H1 (cell line): Measurements from ENCODE around the gene GPR176. TPM values are rescaled to one million over a fixed set of nuclear protein-coding genes. Genes with fewer than 3 reads are reported as not detected.

Source experiments
- CTCF ChIA-PET: fragments of 300-600 bp; sonication (Branson Sonifier 250); formaldehyde crosslinking; loops from one replicate; lab custom pipeline; 2021; ENCODE audit not compliant: partially characterized antibody; lab: Charles Lee
- POLR2A ChIA-PET: fragments of 300-600 bp; sonication (Branson Sonifier 250); formaldehyde crosslinking; loops from one replicate; lab custom pipeline; 2021; ENCODE audit warnings: inconsistent platforms; ENCODE audit not compliant: partially characterized antibody; lab: Charles Lee
- DNase-seq, 2 experiments: peaks; one replicate each; pipeline versions ENCODE4 v3.0.0 to v3.0.0-alpha.2; 2010 to 2022; ENCODE audit warnings: low spot score in 2 of 2, low read depth in 1 of 2, mixed read lengths in 1 of 2
- FAIRE-seq: peaks from 2 replicates; lab custom pipeline; 2011; peaks lifted over from hg19 to GRCh38; lab: Jason Lieb, UNC
- H2AFZ ChIP-seq: 2 replicates; pipeline ENCODE4 v1.8.1; 2012; ENCODE audit warnings: low read length, inconsistent platforms
- H2AK5ac ChIP-seq: 2 replicates; pipeline ENCODE4 v1.6.1; 2013; ENCODE audit warnings: low read depth, low read length
- H2BK120ac ChIP-seq: replicated peaks from 2 replicates; pipeline ENCODE3; 2013; ENCODE audit warnings: low read depth, low read length, inconsistent platforms
- H2BK12ac ChIP-seq: 2 replicates; pipeline ENCODE4 v1.6.1; 2013; ENCODE audit warnings: low read depth, low read length
- H2BK15ac ChIP-seq: 2 replicates; pipeline ENCODE4 v1.6.1; 2013; ENCODE audit warnings: low read length
- H2BK20ac ChIP-seq: 2 replicates; pipeline ENCODE4 v1.6.1; 2013; ENCODE audit warnings: low read length
- H2BK5ac ChIP-seq: 2 replicates; pipeline ENCODE4 v1.6.1; 2013; ENCODE audit warnings: low read depth, low read length
- H3K14ac ChIP-seq: 2 replicates; pipeline ENCODE4 v1.6.1; 2013; ENCODE audit warnings: inconsistent platforms; ENCODE audit not compliant: insufficient read length
- H3K18ac ChIP-seq: 2 replicates; pipeline ENCODE4 v1.6.1; 2013; ENCODE audit warnings: low read length; ENCODE audit errors: extremely low read depth
- H3K23ac ChIP-seq: 2 replicates; pipeline ENCODE4 v1.6.1; 2013; ENCODE audit warnings: inconsistent platforms; ENCODE audit not compliant: insufficient read length
- H3K23me2 ChIP-seq: 2 replicates; pipeline ENCODE4 v1.6.1; 2013; ENCODE audit warnings: low read depth, low read length
- H3K27ac ChIP-seq: 2 replicates; pipeline ENCODE4 v1.6.1; 2011; ENCODE audit warnings: low read depth, low read length, inconsistent platforms
- H3K27me3 ChIP-seq, 4 experiments: replicated peaks in 1 of 4; 1 replicate in 1 of 4; 2 replicates in 3 of 4; pipeline versions ENCODE4 v1.6.1 to v1.8.1; 2011 to 2013; ENCODE audit warnings: low read length in 3 of 4, mild to moderate bottlenecking in 3 of 4, inconsistent platforms in 2 of 4, mixed read lengths in 2 of 4, moderate library complexity in 1 of 4; ENCODE audit not compliant: control insufficient read depth in 3 of 4, insufficient read depth in 3 of 4; ENCODE audit errors: extremely low read depth in 1 of 4
- H3K36me3 ChIP-seq, 4 experiments: 2 replicates each; pipeline versions ENCODE4 v1.6.1 to v1.8.1; 2011 to 2013; ENCODE audit warnings: mild to moderate bottlenecking in 4 of 4, low read length in 3 of 4, moderate library complexity in 2 of 4, control low read depth in 1 of 4, inconsistent platforms in 1 of 4; ENCODE audit not compliant: insufficient read depth in 4 of 4, control insufficient read depth in 2 of 4
- H3K4ac ChIP-seq: replicated peaks from 2 replicates; pipeline ENCODE3; 2013; ENCODE audit warnings: low read length, low read depth, mixed read lengths, inconsistent platforms; ENCODE audit not compliant: insufficient read length
- H3K4me1 ChIP-seq, 4 experiments: replicated peaks in 1 of 4; 1 replicate in 1 of 4; 2 replicates in 3 of 4; pipeline versions ENCODE4 v1.6.1 to v1.8.1; 2011 to 2013; ENCODE audit warnings: low read length in 3 of 4, inconsistent platforms in 2 of 4, mixed read lengths in 1 of 4; ENCODE audit not compliant: insufficient read depth in 4 of 4, control insufficient read depth in 3 of 4
- H3K4me2 ChIP-seq, 2 experiments: 2 replicates each; pipeline versions ENCODE4 v1.6.1 to v1.8.1; 2011 to 2013; ENCODE audit warnings: low read depth in 2 of 2, low read length in 2 of 2, control low read depth in 1 of 2, inconsistent platforms in 1 of 2, mild to moderate bottlenecking in 1 of 2; ENCODE audit not compliant: insufficient read depth in 1 of 2
- H3K4me3 ChIP-seq, 4 experiments: fragments of 200-600, 300-600 bp in 1 of 4; sonication (generic), shearing (Covaris generic), sonication (Bioruptor Twin) in 1 of 4; 2 replicates each; pipeline versions ENCODE4 v1.5.1 to v1.8.1; 2011 to 2016; ENCODE audit warnings: low read length in 4 of 4, low read depth in 3 of 4, control low read depth in 2 of 4, inconsistent platforms in 2 of 4, mild to moderate bottlenecking in 2 of 4, mixed read lengths in 1 of 4, moderate library complexity in 1 of 4; ENCODE audit not compliant: insufficient read depth in 2 of 4; ENCODE audit errors: extremely low read depth in 1 of 4
- H3K56ac ChIP-seq: replicated peaks from 2 replicates; pipeline ENCODE3; 2013; ENCODE audit warnings: low read depth, mild to moderate bottlenecking, mixed read lengths, low read length, inconsistent platforms; ENCODE audit not compliant: insufficient read length
- H3K79me1 ChIP-seq: 2 replicates; pipeline ENCODE4 v1.6.1; 2013; ENCODE audit warnings: low read depth, low read length, control low read depth
- H3K79me2 ChIP-seq, 2 experiments: 2 replicates each; pipeline versions ENCODE4 v1.6.1 to v1.8.1; 2012 to 2013; ENCODE audit warnings: low read length in 2 of 2, mild to moderate bottlenecking in 2 of 2, inconsistent platforms in 1 of 2; ENCODE audit not compliant: insufficient read depth in 2 of 2, control insufficient read depth in 1 of 2
- H3K9ac ChIP-seq, 4 experiments: replicated peaks in 1 of 4; 1 replicate in 1 of 4; 2 replicates in 3 of 4; pipeline versions ENCODE4 v1.6.1 to v1.8.1; 2011 to 2013; ENCODE audit warnings: low read depth in 3 of 4, low read length in 3 of 4, control low read depth in 2 of 4, mild to moderate bottlenecking in 2 of 4, moderate library complexity in 2 of 4, inconsistent platforms in 1 of 4; ENCODE audit errors: extremely low read depth in 1 of 4
- H3K9me3 ChIP-seq, 2 experiments: 2 replicates each; pipeline versions ENCODE4 v1.6.1 to v1.8.1; 2012 to 2013; ENCODE audit warnings: mild to moderate bottlenecking in 2 of 2, moderate library complexity in 2 of 2, control low read depth in 1 of 2, inconsistent platforms in 1 of 2, low read depth in 1 of 2, low read length in 1 of 2, mixed read lengths in 1 of 2; ENCODE audit not compliant: insufficient read depth in 2 of 2
- H4K20me1 ChIP-seq, 2 experiments: replicated peaks in 1 of 2; 2 replicates each; pipeline versions ENCODE3 to v1.8.1; 2011 to 2013; ENCODE audit warnings: inconsistent platforms in 2 of 2, low read length in 2 of 2, mild to moderate bottlenecking in 1 of 2; ENCODE audit not compliant: insufficient read depth in 2 of 2, control insufficient read depth in 1 of 2
- H4K5ac ChIP-seq: 2 replicates; pipeline ENCODE4 v1.6.1; 2013; ENCODE audit warnings: low read length, low read depth, mixed read lengths, inconsistent platforms; ENCODE audit not compliant: insufficient read length
- H4K8ac ChIP-seq: 2 replicates; pipeline ENCODE4 v1.8.0; 2013; ENCODE audit warnings: mild to moderate bottlenecking, moderate library complexity, low read length, inconsistent platforms; ENCODE audit not compliant: insufficient read depth; ENCODE audit errors: extremely low read depth
- H4K91ac ChIP-seq: replicated peaks from 2 replicates; pipeline ENCODE3; 2013; ENCODE audit warnings: low read length, mixed read lengths, inconsistent platforms; ENCODE audit not compliant: insufficient read length
- CBX5 ChIP-seq: fragments of 300-800, 300-1000 bp; sonication (generic); IDR thresholded peaks from 2 replicates; pipeline ENCODE4 v1.7.1; 2016; ENCODE audit warnings: antibody characterized with exemption, low read length, low read depth
- CEBPB ChIP-seq: IDR thresholded peaks from 2 replicates; pipeline ENCODE4 v1.6.1; 2012; ENCODE audit warnings: low read depth, low read length
- CHD1 ChIP-seq: IDR thresholded peaks from 2 replicates; pipeline ENCODE4 v1.6.1; 2012; ENCODE audit warnings: low read depth, low read length, improper control_type of control experiment
- HDAC2 ChIP-seq, 2 experiments: fragments of 300-600 bp in 1 of 2; sonication (generic) in 1 of 2; IDR thresholded peaks; 2 replicates each; pipeline ENCODE4 v1.6.1; 2011 to 2012; ENCODE audit warnings: low read depth in 2 of 2, low read length in 2 of 2, mild to moderate bottlenecking in 2 of 2, moderate library complexity in 2 of 2, borderline replicate concordance in 1 of 2, inconsistent platforms in 1 of 2
- JUND ChIP-seq: IDR thresholded peaks from 2 replicates; pipeline ENCODE4 v1.6.1; 2011; ENCODE audit warnings: mild to moderate bottlenecking, improper control_type of control experiment, low read length
- KDM4A ChIP-seq: IDR thresholded peaks from one replicate; pipeline ENCODE4 v1.7.1; 2012; ENCODE audit warnings: low read depth, mild to moderate bottlenecking, moderate library complexity, low read length, inconsistent platforms; ENCODE audit not compliant: severe bottlenecking
- NRF1 ChIP-seq: IDR thresholded peaks from 2 replicates; pipeline ENCODE4 v1.6.1; 2011; ENCODE audit warnings: mild to moderate bottlenecking, low read depth, low read length, improper control_type of control experiment
- RAD21 ChIP-seq, 2 experiments: IDR thresholded peaks in 1 of 2; conservative IDR thresholded peaks in 1 of 2; 2 replicates each; pipeline ENCODE4 v1.6.1; 2011; ENCODE audit warnings: low read depth in 2 of 2, low read length in 2 of 2, improper control_type of control experiment in 1 of 2, inconsistent platforms in 1 of 2, mild to moderate bottlenecking in 1 of 2, moderate library complexity in 1 of 2
- SP1 ChIP-seq: IDR thresholded peaks from 2 replicates; pipeline ENCODE4 v1.6.1; 2011; ENCODE audit warnings: low read depth, low read length
- SP4 ChIP-seq: IDR thresholded peaks from 2 replicates; pipeline ENCODE4 v1.6.1; 2012; ENCODE audit warnings: low read length, inconsistent platforms
- TAF1 ChIP-seq: IDR thresholded peaks from 2 replicates; pipeline ENCODE4 v1.6.1; 2011; ENCODE audit warnings: mild to moderate bottlenecking, low read depth, low read length
- TBP ChIP-seq: IDR thresholded peaks from 2 replicates; pipeline ENCODE4 v1.6.1; 2011; ENCODE audit warnings: low read depth, low read length, improper control_type of control experiment
- WGBS, 2 experiments: shearing (Covaris generic) in 1 of 2; methylation state at CpG; one replicate each; pipeline versions ENCODE4 v1.1.6 to v1.1.7; 2013 to 2015; ENCODE audit warnings: low lambda C conversion rate in 2 of 2, mixed read lengths in 2 of 2, inconsistent platforms in 1 of 2, low coverage in 1 of 2, missing lambda C conversion rate in 1 of 2; ENCODE audit not compliant: insufficient replicate concordance in 2 of 2, insufficient coverage in 1 of 2, insufficient read length in 1 of 2; ENCODE audit errors: extremely low coverage in 1 of 2, missing lambda C conversion rate in 1 of 2; 5-methylcytosine and 5-hydroxymethylcytosine counted together
- polyA plus RNA-seq, 7 experiments: library from polyadenylated mRNA; depleted of rRNA in 3 of 7; stranded (reverse) in 5 of 7; unstranded in 2 of 7; fragments of >200 nt in 5 of 7; fragments of 200-250 nt in 2 of 7; gene quantifications; 1 replicate in 5 of 7; 2 replicates in 1 of 7; 4 replicates in 1 of 7; pipeline versions ENCODE4 v1.2.1 to v1.2.3, GENCODE V29; 2011 to 2013; ENCODE audit warnings: missing spikeins in 2 of 7, mixed read lengths in 2 of 7
- total RNA-seq: library from RNA; stranded (reverse); fragmentation: NEBNext Ultra II Directional; extraction: Animal tissue kit (Norgen Biotek cat#: 25700); gene quantifications from 2 replicates; pipeline ENCODE4 v1.2.1, GENCODE V29; 2021
- TF ChIP-seq, protein P1 (sequence below): IDR thresholded peaks from 2 replicates; pipeline ENCODE4 v1.6.1; 2012; ENCODE audit warnings: inconsistent platforms

Gene GPR176
- total and polyA plus RNA-seq, 2 of the 8 experiments (the other 6 are each of a cell fraction or from before 2014, with no cell fraction given) = 190 to 281 TPM

DNA sequence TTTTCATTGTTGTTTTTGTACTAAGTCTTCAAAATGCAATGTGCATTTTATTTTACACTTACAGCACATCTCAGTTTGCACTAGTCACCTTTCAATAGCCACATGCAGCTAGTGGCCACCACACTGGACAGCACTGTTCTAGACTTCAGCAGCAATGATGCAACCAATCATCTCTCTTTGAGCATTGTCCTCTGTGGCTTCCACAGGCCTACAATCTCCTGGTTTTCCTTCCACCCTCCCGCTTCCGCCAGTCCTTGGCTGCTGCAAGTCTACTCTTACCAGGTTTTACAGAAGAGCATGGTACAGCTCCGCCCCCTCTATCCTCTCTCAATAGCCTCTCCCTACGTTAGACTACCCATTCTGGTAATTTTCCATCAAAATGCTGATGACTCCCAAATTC lies 112.3 kb downstream of the GPR176 start:
- H3K9ac ChIP-seq = no peak overlapping the region
- H4K20me1 ChIP-seq = peaks cover 0 to 4% of the 10 kb centered on the region in 2 experiments
- H2AFZ ChIP-seq = no peak overlapping the region
- H3K36me3 ChIP-seq = peaks cover 0 to 18% (median 6%) of the 10 kb centered on the region in 4 experiments; a peak in 4 of 8 replicates
- no peak overlapping the region for H3K4ac ChIP-seq
- H2BK20ac ChIP-seq = peak overlapping the region; percentile 51; the same call in 1 of the 2 replicates
- no peak overlapping the region for H3K56ac ChIP-seq
- H3K4me2 ChIP-seq = peak overlapping the region; percentile 43 to 47; a peak in 2 of 4 replicates
- H3K79me1 ChIP-seq = peaks cover 2% of the 10 kb centered on the region; the same call in 1 of the 2 replicates
- H4K8ac ChIP-seq = no peak overlapping the region
- DNase-seq (no peak), FAIRE-seq (no peak)
- H2BK120ac ChIP-seq = no peak overlapping the region
- H2BK12ac ChIP-seq = no peak overlapping the region
- H3K23ac ChIP-seq = no peak overlapping the region
- no peaks in the 10 kb centered on the region for H3K23me2 ChIP-seq
- H3K27me3 ChIP-seq = no peaks in the 10 kb centered on the region
- POLR2A ChIA-PET = interaction anchor here (1.5 kb wide), 1 partner anchor 126 kb away, joined by 3 read pairs; the partner anchor contains the start of gene EIF2AK4
- H3K18ac ChIP-seq = peak overlapping the region; percentile 55; the same call in 1 of the 2 replicates
- H2BK5ac ChIP-seq = no peak overlapping the region
- H2AK5ac ChIP-seq = no peak overlapping the region
- peak overlapping the region; percentile 99 for H2BK15ac ChIP-seq
- peaks cover 0 to 23% (median 14%) of the 10 kb centered on the region in 4 experiments; a peak in 5 of 7 replicates for H3K4me1 ChIP-seq
- CTCF ChIA-PET = interaction anchor here (0.8 kb wide), 1 partner anchor 15 kb away, joined by 3 read pairs; no protein-coding TSS in a partner anchor
- peaks cover 0 to 88% of the 10 kb centered on the region in 2 experiments; a peak in 3 of 4 replicates for H3K79me2 ChIP-seq
- no peak overlapping the region for H3K27ac ChIP-seq
- no peaks in the 10 kb centered on the region for H3K9me3 ChIP-seq
- peak overlapping the region in 1 of 4 experiments; percentile 37; a peak in 1 of 8 replicates for H3K4me3 ChIP-seq
- no peak overlapping the region for H4K5ac ChIP-seq
- H4K91ac ChIP-seq = peak overlapping the region; percentile 69
- H3K14ac ChIP-seq = no peak overlapping the region
- WGBS, 2 experiments = 65% methylated on average over 4 of the region's 4 CpGs; no CpG with 5 or more reads in 1 of the 2 experiments
- TF ChIP-seq SP4 = no peak
- TF ChIP-seq HDAC2 (IDR thresholded peaks at IDR 0.05; ENCODE audit: borderline replicate concordance in 1 of 2, low read depth in 2 of 2, low read length in 2 of 2) = no peak
- TF ChIP-seq JUND = no peak
- no peak for TF ChIP-seq CBX5
- TF ChIP-seq TBP = no peak
- no peak for TF ChIP-seq NRF1
- no peak for TF ChIP-seq CHD1
- TF ChIP-seq TAF1 = no peak
- no peak for TF ChIP-seq RAD21 (IDR thresholded peaks at IDR 0.05 in 1 of 2, conservative IDR thresholded peaks at IDR 0.05 in 1 of 2; ENCODE audit: low read depth in 2 of 2, low read length in 2 of 2)
- TF ChIP-seq, protein P1, sequence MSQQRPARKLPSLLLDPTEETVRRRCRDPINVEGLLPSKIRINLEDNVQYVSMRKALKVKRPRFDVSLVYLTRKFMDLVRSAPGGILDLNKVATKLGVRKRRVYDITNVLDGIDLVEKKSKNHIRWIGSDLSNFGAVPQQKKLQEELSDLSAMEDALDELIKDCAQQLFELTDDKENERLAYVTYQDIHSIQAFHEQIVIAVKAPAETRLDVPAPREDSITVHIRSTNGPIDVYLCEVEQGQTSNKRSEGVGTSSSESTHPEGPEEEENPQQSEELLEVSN = no peak
- TF ChIP-seq KDM4A = no peak
- peak; percentile 99 for TF ChIP-seq SP1
- peak; percentile 27; the same call in 1 of the 2 replicates for TF ChIP-seq CEBPB
